Activated naive CD4-positive, alpha-beta T cell treated with anti-CD3 and anti-CD28 coated beads, Interleukin-2, amount 50 U/mL, for 16 hours (primary cell): ENCODE data around the gene PABPN1.
A peak's percentile ranks its signal among the peaks of the same experiment; 100 is the strongest.

ENCODE experiments used
- DNase-seq: peaks from one replicate; pipeline ENCODE4 v3.0.0-alpha.2; 2020

PABPN1 gene

DNA sequence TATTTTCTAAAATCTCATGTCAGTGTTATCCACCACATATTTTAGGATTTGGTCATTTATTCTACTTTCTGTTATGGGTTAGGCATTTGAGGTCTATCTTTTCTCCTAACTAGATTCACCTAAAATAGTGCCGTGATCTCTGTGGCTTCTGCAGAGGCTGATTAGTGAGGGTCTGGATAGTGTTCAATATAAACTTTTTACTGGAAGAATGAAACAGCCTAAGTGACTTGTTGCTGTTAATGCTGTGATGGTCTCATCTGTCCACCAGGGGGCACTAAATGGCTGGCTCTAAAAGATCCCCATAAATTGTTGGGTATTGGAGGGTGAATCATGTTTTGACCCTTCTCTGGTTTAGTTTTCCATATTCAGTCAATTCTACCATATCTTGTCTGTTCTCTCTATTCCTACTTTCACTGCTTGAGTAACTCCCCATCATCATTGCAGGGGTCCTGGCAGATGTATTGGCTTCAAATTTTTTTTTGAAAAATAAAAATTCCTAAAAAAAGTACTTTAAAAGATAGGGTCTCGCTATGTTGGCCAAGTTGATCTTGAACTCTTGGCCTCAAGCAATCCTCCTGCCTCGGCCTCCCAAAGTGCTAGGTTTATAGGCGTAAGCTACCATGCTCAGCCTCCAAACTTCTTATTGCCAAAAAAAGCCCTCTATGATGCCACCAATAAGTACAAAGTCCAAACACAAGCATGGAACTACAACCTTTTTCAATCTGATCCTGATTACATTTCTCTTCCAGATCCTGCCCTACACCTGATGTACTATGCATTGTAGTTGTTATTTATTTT is 6.9 kb downstream of the PABPN1 start:
- peak; percentile 61 for DNase-seq

GRCh38 chr14:23335623-23336022 is 14.4 kb downstream of the PABPN1 start:
- DNase-seq: no peak

DNA sequence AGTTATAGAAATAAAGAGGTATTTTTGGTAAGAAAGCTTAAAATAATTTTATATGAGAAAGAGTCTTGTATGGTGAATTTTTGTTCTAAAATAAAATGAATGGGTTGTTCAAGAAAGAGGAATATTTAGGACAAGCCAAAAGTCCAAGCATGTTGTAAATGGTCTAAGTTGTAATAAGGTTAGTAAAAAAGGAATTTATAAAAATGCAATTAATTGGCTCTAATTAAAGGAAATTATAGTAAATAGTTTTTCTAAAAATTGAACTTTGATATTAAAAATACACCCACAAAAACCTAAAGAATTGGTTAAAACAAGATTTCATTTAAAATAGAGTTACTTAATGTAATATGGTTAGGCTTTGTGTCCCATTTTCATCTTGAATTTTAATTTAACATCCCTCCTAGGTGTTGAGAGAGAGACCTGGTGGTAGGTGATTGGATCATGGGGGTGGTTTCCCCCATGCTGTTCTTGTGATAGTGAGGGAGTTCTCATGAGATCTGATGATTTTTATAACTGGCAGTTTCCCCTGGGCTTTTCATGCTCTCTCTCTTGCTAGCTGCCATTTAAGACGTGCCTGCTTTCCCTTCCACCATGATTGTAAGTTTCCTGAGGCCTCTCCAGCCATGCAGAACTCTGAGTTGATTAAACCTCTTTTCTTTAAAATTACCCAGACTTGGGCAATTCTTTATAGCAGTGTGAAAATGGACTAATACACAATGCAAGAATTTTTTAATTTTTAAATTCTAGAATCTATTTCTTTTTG is 18.4 kb downstream of the PABPN1 start:
- DNase-seq: no peak

GRCh38 chr14:23344481-23344880 is 23.2 kb downstream of the PABPN1 start:
- DNase-seq: no peak

GRCh38 chr14:23345987-23346692 is 24.9 kb downstream of the PABPN1 start:
- no peak for DNase-seq

DNA sequence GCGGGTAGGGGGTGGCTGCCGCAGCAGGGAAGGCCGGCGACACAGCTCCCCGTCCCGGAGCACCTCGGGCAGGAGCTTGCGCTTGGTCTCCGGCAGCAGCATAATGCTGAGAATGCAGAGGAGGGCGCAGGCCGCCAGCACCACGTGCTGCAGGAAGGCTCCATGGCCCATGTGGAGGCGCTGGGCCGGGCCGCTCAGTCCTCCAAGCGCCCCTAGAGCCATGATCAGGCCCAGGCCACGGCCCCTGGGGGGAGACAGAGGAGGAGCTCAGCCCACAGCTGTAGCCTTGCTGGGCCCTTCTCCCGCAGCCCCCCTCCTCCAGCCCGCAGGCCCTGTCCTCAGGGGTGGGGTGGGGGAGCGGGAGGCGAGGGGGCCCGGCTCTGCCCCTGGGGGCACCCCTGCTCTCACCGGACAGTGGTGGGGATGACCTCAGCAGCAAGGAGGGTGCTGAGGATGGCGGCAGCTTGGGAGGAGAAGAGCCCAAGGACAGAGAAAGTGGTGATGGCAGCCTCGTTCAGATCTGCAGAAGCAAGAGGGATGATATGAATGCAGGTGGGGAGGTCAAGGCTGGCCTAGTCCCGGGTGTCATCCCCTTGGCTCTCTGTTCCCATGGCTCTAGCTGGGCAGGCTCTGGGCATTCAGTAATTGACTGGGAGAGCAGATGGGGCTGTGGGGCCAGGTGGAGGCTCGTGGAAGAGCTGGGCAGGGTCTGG is 25.6 kb downstream of the PABPN1 start:
- no peak for DNase-seq

- DNase-seq: no peak
These were observed 26.4 kb downstream of the PABPN1 start for GRCh38 chr14:23347406-23348296.

DNA sequence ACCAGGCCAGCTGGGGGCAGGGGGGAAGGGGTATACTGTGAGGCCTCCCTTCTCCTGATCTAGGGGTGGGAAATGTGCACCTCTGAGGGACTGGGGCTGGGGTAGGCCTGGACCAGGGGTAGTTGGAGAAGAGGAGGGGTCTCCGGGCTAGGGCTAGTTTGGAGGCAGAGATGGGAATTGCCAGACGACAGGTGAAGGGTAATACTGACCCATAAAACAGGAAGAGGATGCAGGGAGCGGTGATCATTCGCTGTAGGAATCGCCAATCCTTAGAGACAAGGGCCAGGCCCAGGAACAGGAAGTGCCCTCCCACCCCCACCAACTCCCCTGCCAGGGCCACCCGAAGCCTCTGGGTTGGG is 27.0 kb downstream of the PABPN1 start:
- no peak for DNase-seq

GRCh38 chr14:23349156-23349845 is 28.0 kb downstream of the PABPN1 start:
- DNase-seq: no peak

GRCh38 chr14:23351681-23352505 is 30.6 kb downstream of the PABPN1 start:
- DNase-seq: no peak

DNA sequence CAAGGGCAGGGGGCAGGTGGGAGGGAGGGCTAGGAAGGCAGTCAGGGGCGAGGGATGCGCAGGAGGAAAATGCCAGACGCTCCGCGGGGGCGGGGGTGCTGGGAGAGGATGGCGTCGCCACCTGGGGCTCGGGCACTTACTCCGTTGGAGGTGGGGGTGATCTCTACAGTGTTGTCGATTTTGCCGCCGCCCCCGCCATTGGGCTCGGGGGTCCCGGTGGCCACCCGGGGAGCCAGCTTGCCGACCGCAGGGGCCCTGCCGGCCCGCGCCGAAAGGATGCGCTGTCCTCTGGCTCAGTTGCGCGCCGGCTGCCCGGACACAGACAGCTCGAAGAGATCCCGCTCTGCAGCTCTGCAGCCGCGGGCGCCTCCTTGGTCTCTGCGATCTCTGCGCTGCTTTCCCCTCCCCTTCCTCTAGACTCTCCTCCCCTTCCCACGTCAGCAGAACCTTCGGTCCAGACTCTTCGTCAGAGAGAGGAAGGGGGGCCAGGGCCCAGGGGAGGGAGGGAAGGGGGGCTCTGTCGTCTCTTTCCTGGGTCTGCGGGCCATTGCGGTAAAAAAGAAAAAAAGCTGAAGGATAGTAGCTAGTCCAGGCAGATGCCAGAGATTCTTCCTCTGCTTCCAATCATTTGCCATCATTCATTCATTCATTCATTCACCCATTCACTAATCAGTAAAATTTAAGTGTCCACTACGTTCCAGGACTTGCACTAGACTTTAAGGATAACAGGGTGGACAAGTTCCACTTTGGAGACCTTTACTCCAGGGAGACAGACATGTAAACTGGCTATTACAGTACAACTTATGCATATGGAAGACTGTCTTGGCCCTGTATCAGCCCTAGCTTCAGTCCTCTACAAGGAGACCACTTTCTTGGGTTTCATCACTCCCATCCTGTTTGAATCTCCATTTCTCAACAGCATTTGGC is 31.5 kb downstream of the PABPN1 start, which contains the start of gene SLC22A17:
Gene SLC22A17, minus strand, starts transcription at position 382 of the 927 bp plus-strand sequence.
- DNase-seq: peak; percentile 63

- no peak for DNase-seq
These were observed 32.1 kb downstream of the PABPN1 start for GRCh38 chr14:23353433-23353780.

DNA sequence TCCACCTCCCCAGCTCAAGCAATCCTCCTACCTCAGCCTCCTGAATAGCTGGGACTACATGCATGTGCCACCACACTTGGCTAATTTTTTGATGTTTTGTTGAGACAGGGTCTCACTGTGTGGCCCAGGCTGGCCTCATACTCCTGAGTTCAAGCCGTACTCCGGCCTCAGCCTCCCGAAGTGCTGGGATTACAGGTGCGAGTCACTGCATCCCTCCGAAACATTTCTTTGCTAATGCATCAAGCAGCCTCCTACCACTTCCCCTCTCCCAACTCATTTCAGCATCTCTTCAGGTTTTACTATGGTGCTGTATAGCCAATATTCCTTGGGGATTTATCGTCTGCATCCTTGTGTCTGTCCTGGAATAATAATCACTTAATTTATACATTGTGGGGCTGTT is 33.7 kb downstream of the PABPN1 start:
- no peak for DNase-seq

GRCh38 chr14:23355871-23356435 is 34.7 kb downstream of the PABPN1 start:
- DNase-seq: no peak

DNA sequence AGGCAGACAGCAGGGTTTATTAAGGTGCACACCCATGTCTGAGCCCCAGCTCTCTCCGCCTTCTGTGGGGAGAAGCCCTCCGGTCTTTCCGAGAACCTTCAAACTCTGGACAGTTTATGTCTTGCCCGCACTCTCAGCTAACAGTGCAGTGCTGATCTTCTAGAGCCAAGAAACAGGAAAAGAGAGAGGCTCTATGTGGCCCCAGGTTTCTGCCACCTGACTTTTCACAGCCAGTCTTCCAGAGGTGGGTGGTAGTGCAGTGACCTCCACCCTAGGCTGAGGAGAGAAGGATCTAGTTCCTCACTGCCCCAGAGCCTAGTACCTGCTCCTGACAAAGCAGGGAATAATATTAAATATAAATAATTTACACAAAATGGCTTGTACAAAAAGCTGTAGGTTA is 35.4 kb downstream of the PABPN1 start:
- DNase-seq: no peak

- no peak for DNase-seq
These were observed 36.0 kb downstream of the PABPN1 start for GRCh38 chr14:23357261-23357660.

GRCh38 chr14:23358042-23358441 is 36.8 kb downstream of the PABPN1 start:
- DNase-seq: no peak

- DNase-seq: no peak
These were observed 37.4 kb downstream of the PABPN1 start for GRCh38 chr14:23358553-23359166.
